Suprapubic skin (tissue), 4 donors: ENCODE data around the gene TMEM179.

ENCODE experiments used
- EP300 ChIP-seq: sonication (generic); formaldehyde crosslinking; IDR thresholded peaks from one replicate; pipeline ENCODE4 v1.6.1; 2017; ENCODE audit warnings: antibody characterized with exemption
- POLR2A ChIP-seq, 2 donors: fragments of 450-650 bp; IDR thresholded peaks; one replicate each; pipeline ENCODE4 v1.6.1; 2017; ENCODE audit warnings: antibody characterized with exemption in 2 of 2, mild to moderate bottlenecking in 2 of 2, moderate library complexity in 2 of 2
- POLR2AphosphoS5 ChIP-seq, 3 donors: sonication (generic); formaldehyde crosslinking; IDR thresholded peaks; one replicate each; pipeline ENCODE4 v1.6.1; 2017; ENCODE audit warnings: antibody characterized with exemption in 3 of 3
- TF ChIP-seq, protein P1 (sequence below), 2 donors: fragments of 200-600 bp in 1 of 2; fragments of 450-650 bp in 1 of 2; sonication (generic) in 1 of 2; IDR thresholded peaks; one replicate each; pipeline ENCODE4 v1.5.1; 2016 to 2019; ENCODE audit warnings: antibody characterized with exemption in 2 of 2, mild to moderate bottlenecking in 1 of 2, moderate library complexity in 1 of 2

DNA sequence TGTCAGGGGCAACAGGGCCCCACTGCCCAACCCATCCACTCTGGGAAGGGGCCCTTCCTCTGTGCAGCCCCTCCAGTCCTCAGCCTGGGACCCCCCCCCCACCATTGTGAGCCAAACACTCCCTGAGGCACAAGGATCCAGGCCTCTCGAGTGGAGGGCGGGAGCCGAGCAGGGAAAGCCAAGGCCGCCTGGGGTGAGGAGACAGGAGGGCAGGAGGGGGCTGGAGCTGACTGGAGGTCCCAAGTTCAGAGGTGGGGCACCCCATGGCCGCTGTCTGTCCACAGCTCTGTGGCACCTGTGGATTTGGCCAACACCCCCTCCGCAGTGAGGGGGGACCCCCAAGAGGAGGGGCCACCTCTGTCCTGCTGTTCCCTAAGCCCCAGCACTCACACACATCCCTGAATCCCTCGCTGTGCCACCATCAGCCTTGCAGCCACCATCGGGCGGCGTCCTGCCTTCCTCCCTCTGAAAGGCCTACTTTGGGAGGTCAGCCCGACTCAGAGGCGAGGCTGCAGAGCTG is 50.4 kb downstream of the TMEM179 start:
- TF ChIP-seq, protein P1, sequence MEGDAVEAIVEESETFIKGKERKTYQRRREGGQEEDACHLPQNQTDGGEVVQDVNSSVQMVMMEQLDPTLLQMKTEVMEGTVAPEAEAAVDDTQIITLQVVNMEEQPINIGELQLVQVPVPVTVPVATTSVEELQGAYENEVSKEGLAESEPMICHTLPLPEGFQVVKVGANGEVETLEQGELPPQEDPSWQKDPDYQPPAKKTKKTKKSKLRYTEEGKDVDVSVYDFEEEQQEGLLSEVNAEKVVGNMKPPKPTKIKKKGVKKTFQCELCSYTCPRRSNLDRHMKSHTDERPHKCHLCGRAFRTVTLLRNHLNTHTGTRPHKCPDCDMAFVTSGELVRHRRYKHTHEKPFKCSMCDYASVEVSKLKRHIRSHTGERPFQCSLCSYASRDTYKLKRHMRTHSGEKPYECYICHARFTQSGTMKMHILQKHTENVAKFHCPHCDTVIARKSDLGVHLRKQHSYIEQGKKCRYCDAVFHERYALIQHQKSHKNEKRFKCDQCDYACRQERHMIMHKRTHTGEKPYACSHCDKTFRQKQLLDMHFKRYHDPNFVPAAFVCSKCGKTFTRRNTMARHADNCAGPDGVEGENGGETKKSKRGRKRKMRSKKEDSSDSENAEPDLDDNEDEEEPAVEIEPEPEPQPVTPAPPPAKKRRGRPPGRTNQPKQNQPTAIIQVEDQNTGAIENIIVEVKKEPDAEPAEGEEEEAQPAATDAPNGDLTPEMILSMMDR (IDR thresholded peaks at IDR 0.05), result no peak
- TF ChIP-seq EP300, result no peak
- no peak for TF ChIP-seq POLR2A (IDR thresholded peaks at IDR 0.05)
- TF ChIP-seq POLR2AphosphoS5 (IDR thresholded peaks at IDR 0.05), result no peak
